B cell (primary cell): ENCODE measurements around the gene GDF9. TPM values are rescaled to one million over a fixed set of nuclear protein-coding genes. Genes with fewer than 3 reads are reported as not detected.

ENCODE experiments used
- ATAC-seq: fragments of 200-7000 bp; cut with Tn5 transposase; one replicate; pipeline ENCODE4 v1.10.0; 2021; ENCODE audit warnings: low read depth, mild to moderate bottlenecking, moderate number of reproducible peaks, moderate library complexity
- CTCF ChIA-PET: fragments of 350-600 bp; sonication (Branson Sonifier 250); formaldehyde crosslinking; loops from one replicate; lab custom pipeline; 2021; ENCODE audit warnings: antibody characterized with exemption, inconsistent platforms; lab: Charles Lee
- POLR2A ChIA-PET: fragments of 350-600 bp; sonication (Branson Sonifier 250); formaldehyde crosslinking; loops from one replicate; lab custom pipeline; 2021; ENCODE audit warnings: antibody characterized with exemption; lab: Charles Lee
- DNase-seq: peaks from one replicate; pipeline ENCODE4 v3.0.0; 2013
- H2AFZ ChIP-seq: 2 replicates; pipeline ENCODE4 v1.6.1; 2012; ENCODE audit warnings: mild to moderate bottlenecking, low read depth, low read length; ENCODE audit not compliant: insufficient read depth, poor library complexity, severe bottlenecking
- H3K27ac ChIP-seq, 2 donors: 1 replicate in 1 of 2; 2 replicates in 1 of 2; pipeline ENCODE4 v1.5.1; 2012 to 2013; ENCODE audit warnings: low read length in 2 of 2, mild to moderate bottlenecking in 2 of 2, moderate library complexity in 1 of 2
- H3K27me3 ChIP-seq, 4 experiments: fragments of 200-600 bp in 1 of 4; sonication (generic) in 1 of 4; replicated peaks in 1 of 4; 1 replicate in 2 of 4; 2 replicates in 2 of 4; pipeline versions ENCODE4 v1.6.1 to v1.7.0; 2013 to 2016; ENCODE audit warnings: low read length in 3 of 4, mild to moderate bottlenecking in 2 of 4, mixed read lengths in 1 of 4, moderate library complexity in 1 of 4; ENCODE audit not compliant: insufficient read depth in 4 of 4, control insufficient read depth in 3 of 4; ENCODE audit errors: control extremely low read depth in 1 of 4
- H3K36me3 ChIP-seq, 2 experiments: replicated peaks in 1 of 2; 1 replicate in 1 of 2; 2 replicates in 1 of 2; pipeline versions ENCODE4 v1.6.1 to v1.7.1; 2013; ENCODE audit warnings: low read length in 1 of 2; ENCODE audit not compliant: insufficient read depth in 2 of 2, control insufficient read depth in 1 of 2; ENCODE audit errors: control extremely low read depth in 1 of 2, extremely low read depth in 1 of 2
- H3K4me1 ChIP-seq, 2 donors: fragments of 200-600 bp in 1 of 2; sonication (generic) in 1 of 2; 1 replicate in 1 of 2; 2 replicates in 1 of 2; pipeline versions ENCODE4 v1.5.1 to v1.6.1; 2013 to 2017; ENCODE audit warnings: low read length in 2 of 2; ENCODE audit not compliant: control insufficient read depth in 2 of 2, insufficient read depth in 2 of 2
- H3K4me2 ChIP-seq: replicated peaks from 2 replicates; pipeline ENCODE3; 2012; ENCODE audit warnings: mild to moderate bottlenecking, low read depth, low read length; ENCODE audit not compliant: poor library complexity, severe bottlenecking
- H3K4me3 ChIP-seq, 5 experiments: fragments of 200-600 bp in 1 of 5; sonication (generic) in 1 of 5; 1 replicate in 3 of 5; 2 replicates in 2 of 5; pipeline versions ENCODE4 v1.5.1 to v1.7.0; 2011 to 2016; ENCODE audit warnings: low read length in 4 of 5, mild to moderate bottlenecking in 4 of 5, low read depth in 2 of 5, control low read depth in 1 of 5, moderate library complexity in 1 of 5; ENCODE audit not compliant: insufficient read depth in 1 of 5; ENCODE audit errors: control extremely low read depth in 1 of 5, extremely low read depth in 1 of 5
- H3K79me2 ChIP-seq: fragments of 200-600 bp; sonication (generic); one replicate; pipeline ENCODE4 v1.6.0; 2016; ENCODE audit warnings: low read length; ENCODE audit not compliant: control insufficient read depth, insufficient read depth
- H3K9ac ChIP-seq: fragments of 200-600 bp; sonication (generic); 2 replicates; pipeline ENCODE4 v1.6.1; 2017; ENCODE audit warnings: mild to moderate bottlenecking, low read length, moderate library complexity
- H3K9me3 ChIP-seq, 3 donors: one replicate each; pipeline versions ENCODE4 v1.6.1 to v1.7.1; 2013; ENCODE audit warnings: low read length in 2 of 3; ENCODE audit not compliant: control insufficient read depth in 2 of 3, insufficient read depth in 1 of 3; ENCODE audit errors: control extremely low read depth in 1 of 3
- H4K20me1 ChIP-seq: 2 replicates; pipeline ENCODE4 v1.6.0; 2012; ENCODE audit warnings: mild to moderate bottlenecking, low read length; ENCODE audit not compliant: insufficient read depth, control insufficient read depth, poor library complexity, severe bottlenecking
- H3K27ac Mint-ChIP-seq: one replicate; pipeline ENCODE4 v1.8.0; 2021; ENCODE audit warnings: mixed read lengths
- H3K27me3 Mint-ChIP-seq: one replicate; pipeline ENCODE4 v1.8.0; 2021; ENCODE audit warnings: mixed read lengths
- H3K4me1 Mint-ChIP-seq: one replicate; pipeline ENCODE4 v1.8.0; 2021; ENCODE audit warnings: mixed read lengths
- H3K4me3 Mint-ChIP-seq: one replicate; pipeline ENCODE4 v1.8.0; 2021; ENCODE audit warnings: mixed read lengths
- H3K9me3 Mint-ChIP-seq: one replicate; pipeline ENCODE4 v1.8.0; 2022; ENCODE audit warnings: mixed read lengths; ENCODE audit not compliant: insufficient read depth
- EZH2 ChIP-seq: IDR thresholded peaks from 2 replicates; pipeline ENCODE4 v1.6.1; 2012; ENCODE audit warnings: borderline replicate concordance, low read depth, mild to moderate bottlenecking, moderate library complexity, low read length; ENCODE audit not compliant: insufficient read depth, poor library complexity, severe bottlenecking
- WGBS: methylation state at CpG from one replicate; pipeline ENCODE4 v1.1.5; 2013; ENCODE audit warnings: missing lambda C conversion rate; ENCODE audit not compliant: insufficient coverage; 5-methylcytosine and 5-hydroxymethylcytosine counted together
- intact Hi-C: fragments of 100-400 bp; cut with micrococcal nuclease; formaldehyde crosslinking; loops from one replicate; pipeline ENCODE4 v1.10.0; 2022
- polyA plus RNA-seq: library from polyadenylated mRNA; depleted of rRNA; stranded (reverse); fragments of >200 nt; gene quantifications from 2 replicates; pipeline ENCODE4 v1.2.3, GENCODE V29; 2012
- total RNA-seq, 2 donors: library from RNA; stranded (reverse); fragments of 120-200 nt in 1 of 2; gene quantifications; 1 replicate in 1 of 2; 2 replicates in 1 of 2; pipeline versions ENCODE4 v1.2.3 to v1.2.4, GENCODE V29; 2013 to 2022
- TF ChIP-seq, protein P1 (sequence below): fragments of 200-600 bp; IDR thresholded peaks from one replicate; pipeline ENCODE4 v1.8.0; 2022; ENCODE audit warnings: antibody characterized with exemption, mild to moderate bottlenecking

GDF9 gene
- total and polyA plus RNA-seq, 2 donors (not counting 1 experiment from before 2014, with no cell fraction given): 0.67 to 0.88 TPM

DNA sequence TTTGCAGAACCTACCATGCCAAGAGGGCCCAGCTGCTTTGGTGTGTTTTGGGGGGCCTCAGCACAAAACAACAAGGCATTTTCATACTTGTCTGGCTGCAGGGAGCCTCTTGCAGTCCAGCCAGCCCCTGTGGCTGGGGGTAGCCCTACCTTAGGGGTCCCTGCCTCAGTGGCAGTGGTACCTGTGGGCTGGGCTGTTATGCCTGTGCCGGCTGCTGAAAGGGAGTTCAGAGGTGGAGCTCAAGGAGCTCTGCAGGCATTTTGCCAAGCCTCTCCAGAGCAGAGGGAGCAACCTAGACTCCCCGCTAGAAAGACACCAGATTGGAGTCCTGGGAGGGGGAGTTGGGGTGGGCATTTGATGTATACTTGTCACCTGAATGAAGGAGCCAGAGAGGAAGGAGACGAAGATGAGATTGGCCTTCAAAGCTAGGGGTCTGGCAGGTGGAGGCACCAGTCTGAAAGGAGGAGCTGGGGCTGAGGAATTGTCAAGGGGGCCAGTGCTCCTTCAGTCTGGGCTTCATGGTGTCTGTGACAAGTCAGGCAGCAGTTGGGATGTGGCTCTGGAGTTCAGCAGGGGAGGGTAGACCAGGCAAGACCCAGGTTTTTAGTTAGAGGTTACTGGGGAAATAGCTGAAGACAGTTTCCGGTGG lies 37.3 kb downstream of the GDF9 start:
- ATAC-seq (no peak), DNase-seq (peak; percentile 14)
- Mint-ChIP-seq H3K27me3 (peaks cover 30% of the 10 kb centered on the region), H3K9me3 (no peaks in the 10 kb centered on the region), H3K4me1 (peaks cover 18% of the 10 kb centered on the region), H3K27ac (no peak overlapping the region), H3K4me3 (peak overlapping the region; percentile 93)
- POLR2A ChIA-PET: interaction anchor here (0.7 kb wide), 1 partner anchor 37 kb away, joined by 3 read pairs; the partner anchor contains the start of genes GDF9 and UQCRQ
- WGBS: 91% methylated on average over 4 of the region's 4 CpGs
- Histone ChIP-seq H3K27me3 (peaks cover 0 to 63% (median 40%) of the 10 kb centered on the region in 4 experiments), H3K27ac (no peak overlapping the region), H3K4me1 (peaks cover 21 to 32% of the 10 kb centered on the region in 2 donors), H3K4me3 (no peak overlapping the region), H4K20me1 (no peaks in the 10 kb centered on the region), H3K36me3 (no peaks in the 10 kb centered on the region), H3K9ac (no peak overlapping the region), H3K79me2 (no peaks in the 10 kb centered on the region), H3K4me2 (peak overlapping the region; percentile 88), H3K9me3 (peaks cover 0 to 7% (median 0%) of the 10 kb centered on the region in 3 donors), H2AFZ (no peak overlapping the region)
- intact Hi-C loops: no loop called here
- CTCF ChIA-PET: interaction anchor here (0.5 to 7.4 kb wide), 17 partner anchors 8 to 457 kb away, joined by 3 to 75 read pairs (median 5); partner anchors contain the start of genes CCNI2 and SOWAHA
- no peak for TF ChIP-seq EZH2
- TF ChIP-seq, protein P1, sequence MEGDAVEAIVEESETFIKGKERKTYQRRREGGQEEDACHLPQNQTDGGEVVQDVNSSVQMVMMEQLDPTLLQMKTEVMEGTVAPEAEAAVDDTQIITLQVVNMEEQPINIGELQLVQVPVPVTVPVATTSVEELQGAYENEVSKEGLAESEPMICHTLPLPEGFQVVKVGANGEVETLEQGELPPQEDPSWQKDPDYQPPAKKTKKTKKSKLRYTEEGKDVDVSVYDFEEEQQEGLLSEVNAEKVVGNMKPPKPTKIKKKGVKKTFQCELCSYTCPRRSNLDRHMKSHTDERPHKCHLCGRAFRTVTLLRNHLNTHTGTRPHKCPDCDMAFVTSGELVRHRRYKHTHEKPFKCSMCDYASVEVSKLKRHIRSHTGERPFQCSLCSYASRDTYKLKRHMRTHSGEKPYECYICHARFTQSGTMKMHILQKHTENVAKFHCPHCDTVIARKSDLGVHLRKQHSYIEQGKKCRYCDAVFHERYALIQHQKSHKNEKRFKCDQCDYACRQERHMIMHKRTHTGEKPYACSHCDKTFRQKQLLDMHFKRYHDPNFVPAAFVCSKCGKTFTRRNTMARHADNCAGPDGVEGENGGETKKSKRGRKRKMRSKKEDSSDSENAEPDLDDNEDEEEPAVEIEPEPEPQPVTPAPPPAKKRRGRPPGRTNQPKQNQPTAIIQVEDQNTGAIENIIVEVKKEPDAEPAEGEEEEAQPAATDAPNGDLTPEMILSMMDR: no peak

DNA sequence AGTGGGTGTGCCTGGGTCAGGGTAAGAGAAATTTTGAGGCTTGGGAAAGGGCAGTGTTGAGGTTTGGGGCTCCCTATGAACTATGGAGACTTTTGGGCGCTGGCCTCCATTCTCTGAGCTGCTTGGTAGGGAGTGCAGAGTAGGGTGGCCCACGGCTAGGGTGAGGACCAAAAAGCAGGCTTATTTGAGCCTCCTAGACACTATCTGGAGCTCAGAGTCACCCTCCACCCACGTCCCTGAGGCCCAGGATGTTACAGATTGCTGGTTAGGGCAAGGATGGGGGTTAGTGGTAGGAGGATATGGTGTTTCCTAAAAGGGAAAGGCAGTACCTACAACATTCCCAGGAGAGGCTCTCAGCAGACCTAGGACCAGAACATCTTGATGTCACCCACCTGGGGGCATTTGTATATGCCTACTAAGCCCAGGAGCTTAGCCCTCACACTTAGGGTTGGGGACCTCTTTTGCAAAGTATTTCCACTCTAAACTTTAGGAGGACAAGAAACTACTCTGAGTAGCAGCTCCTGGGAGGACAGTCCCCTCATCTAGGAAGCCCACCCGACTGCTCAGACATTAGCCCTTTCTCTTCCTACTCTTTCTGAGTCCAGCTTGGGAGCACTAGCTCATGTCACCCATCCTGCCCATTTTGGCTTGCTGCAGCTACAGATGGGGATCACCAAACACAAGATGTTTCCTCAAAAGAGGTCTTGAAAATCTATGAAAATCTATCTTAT lies 38.2 kb downstream of the GDF9 start:
- WGBS: 92% methylated on average over 2 of the region's 4 CpGs
- H3K79me2 ChIP-seq: no peaks in the 10 kb centered on the region
- peaks cover 19% of the 10 kb centered on the region for H3K4me1 Mint-ChIP-seq
- no peaks in the 10 kb centered on the region for H4K20me1 ChIP-seq
- no peaks in the 10 kb centered on the region for H3K9me3 Mint-ChIP-seq
- H3K4me3 ChIP-seq: no peak overlapping the region
- no peak overlapping the region for H2AFZ ChIP-seq
- ChIA-PET CTCF (interaction anchor here (0.5 to 7.4 kb wide), 11 partner anchors 8 to 442 kb away, joined by 3 to 75 read pairs (median 6); partner anchors contain the start of gene SOWAHA), POLR2A (no interaction called here)
- no peak overlapping the region for H3K27ac Mint-ChIP-seq
- no peaks in the 10 kb centered on the region for H3K36me3 ChIP-seq
- H3K9ac ChIP-seq: no peak overlapping the region
- TF ChIP-seq EZH2: no peak
- TF ChIP-seq, protein P1: no peak
- H3K27ac ChIP-seq: no peak overlapping the region
- peaks cover 30% of the 10 kb centered on the region for H3K27me3 Mint-ChIP-seq
- peak overlapping the region; percentile 93 for H3K4me3 Mint-ChIP-seq
- intact Hi-C loops: no loop called here
- peaks cover 26 to 41% of the 10 kb centered on the region in 2 donors for H3K4me1 ChIP-seq
- DNase-seq (peak; percentile 12), ATAC-seq (no peak)
- peaks cover 0 to 7% (median 0%) of the 10 kb centered on the region in 3 donors for H3K9me3 ChIP-seq
- H3K4me2 ChIP-seq: no peak overlapping the region
- H3K27me3 ChIP-seq: peaks cover 0 to 71% (median 44%) of the 10 kb centered on the region in 4 experiments
